A549 (cell line): ENCODE data around the gene USP49. TPM values are rescaled to one million over a fixed set of nuclear protein-coding genes. Genes with fewer than 3 reads are reported as not detected.
A peak's percentile ranks its signal among the peaks of the same experiment; 100 is the strongest.
"Not testable (repeated sequence)": the region's sequence is repeated elsewhere in the genome, so short reads cannot be mapped to it uniquely, and the experiment has no call there.

Source experiments
- ATAC-seq, 2 experiments: fragments of 200-7000 bp in 1 of 2; fragments of >200 bp in 1 of 2; cut with Nextera tagmentation in 1 of 2; cut with Tn5 transposase in 1 of 2; 3 replicates each; pipeline versions ENCODE4 v1.8.0 to v1.9.1; 2018 to 2020; ENCODE audit warnings: mild to moderate bottlenecking in 1 of 2, moderate library complexity in 1 of 2
- CTCF ChIA-PET: fragments of 300-600 bp; sonication (Branson Sonifier 250); formaldehyde crosslinking; extraction: SDS; loops from one replicate; lab custom pipeline; 2021; ENCODE audit warnings: antibody characterized with exemption, inconsistent platforms; lab: Yijun Ruan, JAX
- POLR2A ChIA-PET: fragments of 350-600 bp; formaldehyde crosslinking; extraction: SDS; loops from one replicate; lab custom pipeline; 2021; ENCODE audit warnings: antibody characterized with exemption, inconsistent platforms; lab: Yijun Ruan, JAX
- DNase-seq, 2 experiments: peaks; one replicate each; pipeline versions ENCODE4 v3.0.0 to v3.0.0-alpha.2; 2011 to 2016; ENCODE audit warnings: low read depth in 1 of 2, low spot score in 1 of 2
- FAIRE-seq: peaks from 2 replicates; lab custom pipeline; 2011; peaks lifted over from hg19 to GRCh38; lab: Jason Lieb, UNC
- H3K27ac ChIP-seq, 2 experiments: fragments of >200 bp; sonication (Bioruptor Twin); formaldehyde crosslinking; 3 replicates each; pipeline ENCODE4 v1.5.1; 2016 to 2017
- H3K4me1 ChIP-seq: fragments of >200 bp; sonication (Bioruptor Twin); formaldehyde crosslinking; 3 replicates; pipeline ENCODE4 v1.6.1; 2016
- H3K4me2 ChIP-seq: fragments of >200 bp; sonication (Bioruptor Twin); formaldehyde crosslinking; 3 replicates; pipeline ENCODE4 v1.6.1; 2016
- H3K4me3 ChIP-seq: fragments of >200 bp; sonication (Bioruptor Twin); formaldehyde crosslinking; 3 replicates; pipeline ENCODE4 v1.5.1; 2016
- H3K9me3 ChIP-seq: fragments of >200 bp; sonication (Bioruptor Twin); formaldehyde crosslinking; 3 replicates; pipeline ENCODE4 v1.6.1; 2016
- ATOH8 ChIP-seq: fragments of 250-450 bp; sonication (Bioruptor Pico); IDR thresholded peaks from 2 replicates; pipeline ENCODE4 v1.5.0; 2020; ENCODE audit warnings: low read depth, mild to moderate bottlenecking, moderate library complexity
- BHLHE40 ChIP-seq: IDR thresholded peaks from 2 replicates; pipeline ENCODE4 v1.6.1; 2012; ENCODE audit warnings: low read depth, low read length, inconsistent platforms
- CHD2 ChIP-seq: fragments of 150-350 bp; IDR thresholded peaks from 2 replicates; pipeline ENCODE4 v1.6.1; 2014; ENCODE audit warnings: low read length; ENCODE audit not compliant: partially characterized antibody
- CHD4 ChIP-seq: fragments of 200-600 bp; sonication (generic); IDR thresholded peaks from 2 replicates; pipeline ENCODE4 v1.6.1; 2016; ENCODE audit warnings: antibody characterized with exemption, mild to moderate bottlenecking, borderline replicate concordance
- EHMT2 ChIP-seq: fragments of 200-600 bp; sonication (generic); IDR thresholded peaks from 2 replicates; pipeline ENCODE4 v1.6.1; 2016; ENCODE audit warnings: antibody characterized with exemption, low read depth, mild to moderate bottlenecking, moderate library complexity
- EP300 ChIP-seq, 2 experiments: fragments of >200 bp; sonication (Bioruptor Twin); formaldehyde crosslinking; IDR thresholded peaks; 2 replicates in 1 of 2; 3 replicates in 1 of 2; pipeline ENCODE4 v1.6.1; 2016 to 2017
- ESRRA ChIP-seq: fragments of 150-350 bp; IDR thresholded peaks from 2 replicates; pipeline ENCODE4 v1.6.1; 2014; ENCODE audit warnings: mild to moderate bottlenecking, low read length, borderline replicate concordance
- FOSB ChIP-seq: fragments of 250-450 bp; sonication (Bioruptor Pico); IDR thresholded peaks from 2 replicates; pipeline ENCODE4 v1.5.0; 2020; ENCODE audit warnings: mild to moderate bottlenecking, moderate library complexity
- FOSL2 ChIP-seq, 2 experiments: fragments of 450-650 bp in 1 of 2; fragments of >200 bp in 1 of 2; sonication (Bioruptor Twin) in 1 of 2; formaldehyde crosslinking; IDR thresholded peaks; 2 replicates each; pipeline versions ENCODE4 v1.5.0 to v1.6.1; 2016 to 2020; ENCODE audit warnings: mild to moderate bottlenecking in 1 of 2, moderate library complexity in 1 of 2
- GATA3 ChIP-seq: IDR thresholded peaks from 2 replicates; pipeline ENCODE4 v1.6.1; 2012; ENCODE audit warnings: borderline replicate concordance
- HES2 ChIP-seq: fragments of >200 bp; sonication (Bioruptor Twin); formaldehyde crosslinking; IDR thresholded peaks from 2 replicates; pipeline ENCODE4 v1.6.1; 2016
- HMGXB4 ChIP-seq: fragments of 250-450 bp; sonication (Bioruptor Pico); IDR thresholded peaks from 2 replicates; pipeline ENCODE4 v1.5.0; 2021; ENCODE audit warnings: mild to moderate bottlenecking, moderate library complexity, borderline replicate concordance
- HOXA7 ChIP-seq: fragments of 250-450 bp; sonication (Bioruptor Pico); IDR thresholded peaks from 2 replicates; pipeline ENCODE4 v1.5.0; 2020; ENCODE audit warnings: mild to moderate bottlenecking, moderate library complexity
- MAX ChIP-seq: IDR thresholded peaks from 2 replicates; pipeline ENCODE4 v1.6.1; 2012
- MAZ ChIP-seq: fragments of 150-350 bp; IDR thresholded peaks from 2 replicates; pipeline ENCODE4 v1.6.1; 2014; ENCODE audit warnings: antibody characterized with exemption, low read depth, low read length, borderline replicate concordance
- POLR2A ChIP-seq: IDR thresholded peaks from 2 replicates; pipeline ENCODE4 v1.6.1; 2012; ENCODE audit warnings: mild to moderate bottlenecking, low read length
- RARB ChIP-seq: fragments of 250-450 bp; sonication (Bioruptor Pico); IDR thresholded peaks from 2 replicates; pipeline ENCODE4 v1.8.0; 2021; ENCODE audit warnings: mild to moderate bottlenecking, moderate library complexity
- RNF2 ChIP-seq: fragments of 200-600 bp; sonication (generic); IDR thresholded peaks from 2 replicates; pipeline ENCODE4 v1.6.1; 2016; ENCODE audit warnings: low read depth, mild to moderate bottlenecking, antibody characterized with exemption, moderate library complexity, borderline replicate concordance
- SREBF2 ChIP-seq: fragments of 450-650 bp; IDR thresholded peaks from 2 replicates; pipeline ENCODE4 v1.6.1; 2014; ENCODE audit warnings: mild to moderate bottlenecking, moderate library complexity
- ZFP36 ChIP-seq: fragments of 450-650 bp; IDR thresholded peaks from 2 replicates; pipeline ENCODE4 v1.6.1; 2014; ENCODE audit warnings: borderline replicate concordance; ENCODE audit not compliant: partially characterized antibody
- ZNF302 ChIP-seq: fragments of 250-450 bp; sonication (Bioruptor Pico); IDR thresholded peaks from 2 replicates; pipeline ENCODE4 v1.9.0; 2021; ENCODE audit warnings: inconsistent platforms, mild to moderate bottlenecking, moderate library complexity
- WGBS: methylation state at CpG from one replicate; pipeline ENCODE4 v1.1.6; 2017; ENCODE audit errors: missing lambda C conversion rate; 5-methylcytosine and 5-hydroxymethylcytosine counted together
- polyA plus RNA-seq, 4 experiments: library from polyadenylated mRNA; depleted of rRNA in 3 of 4; stranded (reverse); fragments of >200 nt; fragmentation: RNase III in 1 of 4; extraction: RNeasy Plus Mini Kit Qiagen cat#74134 plus additional on column Dnase treatment in 1 of 4; gene quantifications; 2 replicates in 3 of 4; 3 replicates in 1 of 4; pipeline ENCODE4 v1.2.3, GENCODE V29; 2011 to 2017

USP49 gene
- polyA plus RNA-seq, 2 of the 4 experiments (the other 2 are of a cell fraction), result 2.9 to 4.3 TPM

GRCh38 chr6:41767112-41767833 is 127.9 kb downstream of the USP49 start:
- CTCF ChIA-PET, result interaction anchor here (0.6 to 1.2 kb wide), 3 partner anchors 62 to 165 kb away, joined by 3 to 4 read pairs (median 3); no protein-coding TSS in a partner anchor

GRCh38 chr6:41766043-41766664 is 129.0 kb downstream of the USP49 start:
- ATAC-seq, H3K4me3 ChIP-seq, POLR2A ChIA-PET, DNase-seq, H3K27ac ChIP-seq, H3K9me3 ChIP-seq, FAIRE-seq, H3K4me2 ChIP-seq: not testable (repeated sequence)
- WGBS, result 75% methylated on average over 4 of the region's 4 CpGs
- peaks cover 20% of the 10 kb centered on the region for H3K4me1 ChIP-seq
- CTCF ChIA-PET, result interaction anchor here (1.2 kb wide), 1 partner anchor 77 kb away, joined by 3 read pairs; no protein-coding TSS in a partner anchor

More at GRCh38 chr6:41767112-41767833, 127.9 kb downstream of the USP49 start:
- POLR2A ChIA-PET, result interaction anchor here (0.9 kb wide), 1 partner anchor 54 kb away, joined by 3 read pairs; no protein-coding TSS in a partner anchor
- Histone ChIP-seq H3K9me3 (no peaks in the 10 kb centered on the region), H3K4me2 (no peak overlapping the region), H3K4me1 (peaks cover 20% of the 10 kb centered on the region), H3K27ac (peak overlapping the region in 1 of 2 experiments; percentile 46; a peak in 2 of 6 replicates), H3K4me3 (no peak overlapping the region)
- FAIRE-seq (no peak), DNase-seq (peak in 1 of 2 experiments; percentile 26), ATAC-seq (peak; percentile 49 to 57; a peak in 3 of 6 replicates)
- 85% methylated on average over 11 of the region's 12 CpGs for WGBS
- TF ChIP-seq RARB (CRISPR knock-in tag), result no peak
- no peak for TF ChIP-seq GATA3
- no peak for TF ChIP-seq BHLHE40
- TF ChIP-seq CHD4, result no peak

GRCh38 chr6:41763470-41763869 is 131.7 kb downstream of the USP49 start:
- peaks cover 13% of the 10 kb centered on the region for H3K4me1 ChIP-seq
- no peaks in the 10 kb centered on the region for H3K9me3 ChIP-seq
- 40% methylated on average over 2 of the region's 2 CpGs for WGBS
- no peak overlapping the region for H3K4me3 ChIP-seq
- no peak for ATAC-seq
- POLR2A ChIA-PET, result no interaction called here
- no peak for DNase-seq
- H3K4me2 ChIP-seq, result no peak overlapping the region
- H3K27ac ChIP-seq, result no peak overlapping the region
- TF ChIP-seq ZNF302 (CRISPR knock-in tag) (no peak), ZFP36 (peak; percentile 38), HMGXB4 (no peak), FOSB (CRISPR knock-in tag) (no peak), EP300 (IDR thresholded peaks at IDR 0.05) (no peak), MAZ (no peak), SREBF2 (no peak)
- no peak for FAIRE-seq
- CTCF ChIA-PET, result interaction anchor here (0.9 to 2.3 kb wide), 5 partner anchors 12 to 395 kb away, joined by 4 to 9 read pairs (median 5); no protein-coding TSS in a partner anchor

- FAIRE-seq (no peak), DNase-seq (no peak), ATAC-seq (peak in 1 of 2 experiments; percentile 29; a peak in 1 of 6 replicates)
- CTCF ChIA-PET, result interaction anchor here (1.2 kb wide), 2 partner anchors 9 to 55 kb away, joined by 3 to 4 read pairs; no protein-coding TSS in a partner anchor
- H3K4me1 ChIP-seq, result no peaks in the 10 kb centered on the region
- WGBS, result 88% methylated on average over 2 of the region's 2 CpGs
- H3K9me3 ChIP-seq, result no peaks in the 10 kb centered on the region
- H3K4me3 ChIP-seq, result no peak overlapping the region
- H3K4me2 ChIP-seq, result no peak overlapping the region
- H3K27ac ChIP-seq, result no peak overlapping the region
- POLR2A ChIA-PET, result no interaction called here
- TF ChIP-seq EHMT2 (no peak), MAX (no peak), MAZ (no peak), ESRRA (no peak), HES2 (no peak), EP300 (IDR thresholded peaks at IDR 0.05) (no peak), RNF2 (no peak), FOSL2 (IDR thresholded peaks at IDR 0.05) (no peak), FOSL2 (CRISPR knock-in tag; IDR thresholded peaks at IDR 0.05) (no peak), HOXA7 (CRISPR knock-in tag) (no peak), CHD2 (no peak), POLR2A (no peak), ATOH8 (CRISPR knock-in tag) (no peak)
Measured at GRCh38 chr6:41759905-41760579, 135.1 kb downstream of the USP49 start.
